GM23338 (cell line): ENCODE measurements around the gene GABRR2.

Experiments used
- CREB1 ChIP-seq: fragments of 250-450 bp; sonication (Bioruptor Pico); IDR thresholded peaks from 2 replicates; pipeline ENCODE4 v1.5.0; 2020; ENCODE audit warnings: low read depth, mild to moderate bottlenecking, moderate library complexity
- EZH2 ChIP-seq: fragments of 200-600 bp; sonication (generic); IDR thresholded peaks from one replicate; pipeline ENCODE4 v1.8.0; 2017; ENCODE audit warnings: antibody characterized with exemption, mild to moderate bottlenecking, low read depth; ENCODE audit not compliant: unreplicated experiment
- EZH2phosphoT487 ChIP-seq: fragments of 200-600 bp; sonication (generic); IDR thresholded peaks from one replicate; pipeline ENCODE4 v1.8.1; 2018; ENCODE audit warnings: antibody characterized with exemption; ENCODE audit not compliant: unreplicated experiment
- JUNB ChIP-seq: IDR thresholded peaks from one replicate; pipeline ENCODE4 v1.6.1; 2016; ENCODE audit warnings: antibody characterized with exemption; ENCODE audit not compliant: unreplicated experiment
- POLR2AphosphoS5 ChIP-seq: IDR thresholded peaks from 2 replicates; pipeline ENCODE4 v1.6.1; 2016; ENCODE audit warnings: antibody characterized with exemption, low read depth
- STAT1 ChIP-seq: IDR thresholded peaks from one replicate; pipeline ENCODE4 v1.6.1; 2016; ENCODE audit warnings: antibody characterized with exemption; ENCODE audit not compliant: unreplicated experiment
- ZNF331 ChIP-seq: fragments of 250-450 bp; sonication (Bioruptor Pico); IDR thresholded peaks from 2 replicates; pipeline ENCODE4 v1.5.0; 2020; ENCODE audit warnings: low read depth, mild to moderate bottlenecking, moderate library complexity
- TF ChIP-seq, protein P1 (sequence below), 2 experiments: fragments of 200-600 bp in 1 of 2; sonication (generic) in 1 of 2; conservative IDR thresholded peaks; 2 replicates each; pipeline versions ENCODE4 v1.5.1 to v1.6.1; 2016 to 2017; ENCODE audit warnings: antibody characterized with exemption in 2 of 2, low read depth in 2 of 2, mild to moderate bottlenecking in 2 of 2, moderate library complexity in 1 of 2
- TF ChIP-seq, protein P2 (sequence below): IDR thresholded peaks from 2 replicates; pipeline ENCODE4 v1.6.1; 2016; ENCODE audit warnings: antibody characterized with exemption
- TF ChIP-seq, protein P3 (sequence below): IDR thresholded peaks from one replicate; pipeline ENCODE4 v1.6.1; 2018; ENCODE audit warnings: antibody characterized with exemption; ENCODE audit not compliant: unreplicated experiment

DNA sequence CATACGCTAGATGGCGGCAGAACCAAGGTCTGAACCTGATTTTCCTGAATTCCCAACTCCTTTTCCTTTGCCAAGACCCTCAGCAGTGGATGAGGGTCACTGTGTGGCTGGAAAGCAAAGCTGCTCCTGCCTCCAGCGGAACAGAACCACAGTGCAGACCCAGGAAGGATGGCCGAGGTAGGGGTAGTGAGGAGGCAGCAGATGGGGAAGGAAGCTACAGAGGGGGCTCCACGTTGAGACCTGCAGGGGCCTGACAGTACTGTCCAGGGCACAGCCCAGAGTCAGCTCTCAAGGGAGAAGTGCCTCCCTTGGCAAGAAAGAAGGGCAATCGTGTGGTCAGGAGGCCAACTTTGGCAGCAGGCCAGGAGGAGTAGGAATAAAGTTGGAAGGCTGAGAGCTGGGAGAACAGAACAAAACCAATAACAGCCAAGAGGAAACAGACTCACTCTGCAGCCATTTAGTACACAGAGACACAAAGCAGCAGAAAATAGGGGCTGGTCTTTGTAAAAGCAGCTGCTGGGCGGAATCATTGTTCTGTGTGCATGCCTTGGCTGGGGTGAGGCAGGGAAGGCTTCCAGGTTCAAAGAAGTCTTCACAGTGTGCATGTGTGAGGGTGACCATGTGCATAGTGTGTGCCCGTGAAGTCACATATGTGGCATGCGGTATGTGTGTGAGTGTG lies 3.1 kb downstream of the GABRR2 start:
- TF ChIP-seq, protein P1, sequence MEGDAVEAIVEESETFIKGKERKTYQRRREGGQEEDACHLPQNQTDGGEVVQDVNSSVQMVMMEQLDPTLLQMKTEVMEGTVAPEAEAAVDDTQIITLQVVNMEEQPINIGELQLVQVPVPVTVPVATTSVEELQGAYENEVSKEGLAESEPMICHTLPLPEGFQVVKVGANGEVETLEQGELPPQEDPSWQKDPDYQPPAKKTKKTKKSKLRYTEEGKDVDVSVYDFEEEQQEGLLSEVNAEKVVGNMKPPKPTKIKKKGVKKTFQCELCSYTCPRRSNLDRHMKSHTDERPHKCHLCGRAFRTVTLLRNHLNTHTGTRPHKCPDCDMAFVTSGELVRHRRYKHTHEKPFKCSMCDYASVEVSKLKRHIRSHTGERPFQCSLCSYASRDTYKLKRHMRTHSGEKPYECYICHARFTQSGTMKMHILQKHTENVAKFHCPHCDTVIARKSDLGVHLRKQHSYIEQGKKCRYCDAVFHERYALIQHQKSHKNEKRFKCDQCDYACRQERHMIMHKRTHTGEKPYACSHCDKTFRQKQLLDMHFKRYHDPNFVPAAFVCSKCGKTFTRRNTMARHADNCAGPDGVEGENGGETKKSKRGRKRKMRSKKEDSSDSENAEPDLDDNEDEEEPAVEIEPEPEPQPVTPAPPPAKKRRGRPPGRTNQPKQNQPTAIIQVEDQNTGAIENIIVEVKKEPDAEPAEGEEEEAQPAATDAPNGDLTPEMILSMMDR (conservative IDR thresholded peaks at IDR 0.05; ENCODE audit: low read depth in 2 of 2) = peak; percentile 81 to 95
- no peak for TF ChIP-seq CREB1 (CRISPR knock-in tag)
- TF ChIP-seq, protein P2, sequence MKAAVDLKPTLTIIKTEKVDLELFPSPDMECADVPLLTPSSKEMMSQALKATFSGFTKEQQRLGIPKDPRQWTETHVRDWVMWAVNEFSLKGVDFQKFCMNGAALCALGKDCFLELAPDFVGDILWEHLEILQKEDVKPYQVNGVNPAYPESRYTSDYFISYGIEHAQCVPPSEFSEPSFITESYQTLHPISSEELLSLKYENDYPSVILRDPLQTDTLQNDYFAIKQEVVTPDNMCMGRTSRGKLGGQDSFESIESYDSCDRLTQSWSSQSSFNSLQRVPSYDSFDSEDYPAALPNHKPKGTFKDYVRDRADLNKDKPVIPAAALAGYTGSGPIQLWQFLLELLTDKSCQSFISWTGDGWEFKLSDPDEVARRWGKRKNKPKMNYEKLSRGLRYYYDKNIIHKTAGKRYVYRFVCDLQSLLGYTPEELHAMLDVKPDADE = no peak
- no peak for TF ChIP-seq EZH2
- TF ChIP-seq POLR2AphosphoS5 = no peak
- no peak for TF ChIP-seq EZH2phosphoT487
- no peak for TF ChIP-seq STAT1
- TF ChIP-seq ZNF331 (CRISPR knock-in tag) = no peak
- no peak for TF ChIP-seq JUNB
- TF ChIP-seq, protein P3, sequence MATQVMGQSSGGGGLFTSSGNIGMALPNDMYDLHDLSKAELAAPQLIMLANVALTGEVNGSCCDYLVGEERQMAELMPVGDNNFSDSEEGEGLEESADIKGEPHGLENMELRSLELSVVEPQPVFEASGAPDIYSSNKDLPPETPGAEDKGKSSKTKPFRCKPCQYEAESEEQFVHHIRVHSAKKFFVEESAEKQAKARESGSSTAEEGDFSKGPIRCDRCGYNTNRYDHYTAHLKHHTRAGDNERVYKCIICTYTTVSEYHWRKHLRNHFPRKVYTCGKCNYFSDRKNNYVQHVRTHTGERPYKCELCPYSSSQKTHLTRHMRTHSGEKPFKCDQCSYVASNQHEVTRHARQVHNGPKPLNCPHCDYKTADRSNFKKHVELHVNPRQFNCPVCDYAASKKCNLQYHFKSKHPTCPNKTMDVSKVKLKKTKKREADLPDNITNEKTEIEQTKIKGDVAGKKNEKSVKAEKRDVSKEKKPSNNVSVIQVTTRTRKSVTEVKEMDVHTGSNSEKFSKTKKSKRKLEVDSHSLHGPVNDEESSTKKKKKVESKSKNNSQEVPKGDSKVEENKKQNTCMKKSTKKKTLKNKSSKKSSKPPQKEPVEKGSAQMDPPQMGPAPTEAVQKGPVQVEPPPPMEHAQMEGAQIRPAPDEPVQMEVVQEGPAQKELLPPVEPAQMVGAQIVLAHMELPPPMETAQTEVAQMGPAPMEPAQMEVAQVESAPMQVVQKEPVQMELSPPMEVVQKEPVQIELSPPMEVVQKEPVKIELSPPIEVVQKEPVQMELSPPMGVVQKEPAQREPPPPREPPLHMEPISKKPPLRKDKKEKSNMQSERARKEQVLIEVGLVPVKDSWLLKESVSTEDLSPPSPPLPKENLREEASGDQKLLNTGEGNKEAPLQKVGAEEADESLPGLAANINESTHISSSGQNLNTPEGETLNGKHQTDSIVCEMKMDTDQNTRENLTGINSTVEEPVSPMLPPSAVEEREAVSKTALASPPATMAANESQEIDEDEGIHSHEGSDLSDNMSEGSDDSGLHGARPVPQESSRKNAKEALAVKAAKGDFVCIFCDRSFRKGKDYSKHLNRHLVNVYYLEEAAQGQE = no peak
